ENCODE data around the gene ABCA9. TPM values are rescaled to one million over a fixed set of nuclear protein-coding genes. Genes with fewer than 3 reads are reported as not detected.

ABCA9 gene
- polyA plus RNA-seq (2013): 0.01 TPM in 2 replicates

DNA sequence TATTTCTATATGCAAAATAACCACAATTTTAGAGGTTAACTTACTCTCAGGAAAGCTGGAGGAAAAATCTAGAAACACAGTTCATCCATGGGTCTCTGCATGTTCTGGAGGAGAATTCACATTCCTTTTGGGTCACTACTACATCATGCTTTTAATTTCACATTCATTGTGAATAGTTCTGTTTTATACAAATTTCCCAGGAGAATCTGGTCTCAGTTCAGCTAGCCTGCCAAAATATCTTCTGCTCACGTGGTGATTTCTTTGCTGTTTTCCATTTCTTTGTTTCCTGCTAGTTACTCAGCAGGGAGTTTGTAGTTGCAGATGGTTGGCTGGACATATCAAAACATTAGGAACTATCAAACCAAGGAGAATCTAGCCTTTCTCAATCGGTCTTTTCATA, at the start of gene ABCA9:
TSS of gene ABCA9 (minus strand) at position 106 of the 400 bp plus-strand sequence. CDS start 9,801 bp downstream, outside the sequence.
- Histone ChIP-seq H3K9me3 (ENCODE audit: insufficient read depth, low read depth, low read length) (no peaks in the 10 kb centered on the region), H4K91ac (ENCODE audit: low read depth, low read length) (no peak within 1 kb of the TSS), H2AFZ (ENCODE audit: insufficient read depth, low read length, poor library complexity) (no peak within 1 kb of the TSS), H3K4me3 (ENCODE audit: low read depth, low read length) (no peak within 1 kb of the TSS), H3K4me2 (ENCODE audit: low read length) (no peak within 1 kb of the TSS), H3K23ac (ENCODE audit: low read length) (no peak within 1 kb of the TSS), H2BK120ac (ENCODE audit: insufficient read depth, low read length, poor library complexity) (no peak within 1 kb of the TSS), H3K27me3 (ENCODE audit: insufficient read depth, low read length) (no peaks in the 10 kb centered on the region), H3K27ac (ENCODE audit: low read depth, low read length) (no peak within 1 kb of the TSS), H4K8ac (ENCODE audit: low read depth, low read length) (no peak within 1 kb of the TSS), H2AK5ac (ENCODE audit: low read length) (no peak within 1 kb of the TSS), H3K4ac (ENCODE audit: low read depth, low read length) (no peak within 1 kb of the TSS), H3K4me1 (ENCODE audit: control insufficient read depth in 1 of 2, insufficient read depth in 2 of 2, low read length in 2 of 2) (no peaks in the 10 kb centered on the region), H2BK12ac (ENCODE audit: low read length) (no peak within 1 kb of the TSS), H3K14ac (ENCODE audit: low read length) (no peak within 1 kb of the TSS), H4K12ac (ENCODE audit: low read depth, low read length) (no peak within 1 kb of the TSS), H2BK5ac (ENCODE audit: low read depth, low read length, poor library complexity) (no peak within 1 kb of the TSS), H3K36me3 (ENCODE audit: control insufficient read depth in 1 of 2, insufficient read depth in 2 of 2, low read length in 2 of 2) (no peaks in the 10 kb centered on the region), H3K79me2 (ENCODE audit: control insufficient read depth, insufficient read depth, low read length, poor library complexity) (no peaks in the 10 kb centered on the region), H3K18ac (ENCODE audit: low read length) (no peak within 1 kb of the TSS), H3K79me1 (ENCODE audit: low read length) (no peaks in the 10 kb centered on the region), H3K9ac (ENCODE audit: low read length) (no peak within 1 kb of the TSS)
- no peak for DNase-seq
- WGBS (ENCODE audit: extremely low coverage, insufficient coverage, insufficient read length): no CpG with 5 or more reads among the region's 2 CpGs

GRCh38 chr17:69105907-69106730, 45.4 kb upstream of the ABCA9 start:
- H3K23ac ChIP-seq (ENCODE audit: low read length): no peak overlapping the region
- H4K12ac ChIP-seq (ENCODE audit: low read depth, low read length): no peak overlapping the region
- H2AFZ ChIP-seq (ENCODE audit: insufficient read depth, low read length, poor library complexity): no peak overlapping the region
- H3K27ac ChIP-seq (ENCODE audit: low read depth, low read length): no peak overlapping the region
- H3K4me3 ChIP-seq (ENCODE audit: low read depth, low read length): no peak overlapping the region
- H3K4ac ChIP-seq (ENCODE audit: low read depth, low read length): no peak overlapping the region
- no peak overlapping the region for H2AK5ac ChIP-seq (ENCODE audit: low read length)
- H4K8ac ChIP-seq (ENCODE audit: low read depth, low read length): no peak overlapping the region
- peak in 1 of 2 donors; percentile 5 for DNase-seq
- no peak overlapping the region for H3K9ac ChIP-seq (ENCODE audit: low read length)
- no peaks in the 10 kb centered on the region for H3K79me2 ChIP-seq (ENCODE audit: control insufficient read depth, insufficient read depth, low read length, poor library complexity)
- H3K36me3 ChIP-seq (ENCODE audit: control insufficient read depth in 1 of 2, insufficient read depth in 2 of 2, low read length in 2 of 2): no peaks in the 10 kb centered on the region
- no peaks in the 10 kb centered on the region for H3K27me3 ChIP-seq (ENCODE audit: insufficient read depth, low read length)
- no peak overlapping the region for H4K91ac ChIP-seq (ENCODE audit: low read depth, low read length)
- H3K4me1 ChIP-seq (ENCODE audit: control insufficient read depth in 1 of 2, insufficient read depth in 2 of 2, low read length in 2 of 2): no peaks in the 10 kb centered on the region
- no peak overlapping the region for H3K14ac ChIP-seq (ENCODE audit: low read length)
- H3K4me2 ChIP-seq (ENCODE audit: low read length): no peak overlapping the region
- no peak overlapping the region for H3K18ac ChIP-seq (ENCODE audit: low read length)
- H3K9me3 ChIP-seq (ENCODE audit: insufficient read depth, low read depth, low read length): no peaks in the 10 kb centered on the region
- no peak overlapping the region for H2BK12ac ChIP-seq (ENCODE audit: low read length)
- H2BK5ac ChIP-seq (ENCODE audit: low read depth, low read length, poor library complexity): no peak overlapping the region
- H2BK120ac ChIP-seq (ENCODE audit: insufficient read depth, low read length, poor library complexity): no peak overlapping the region
- WGBS (ENCODE audit: extremely low coverage, insufficient coverage, insufficient read length): no CpG with 5 or more reads among the region's 10 CpGs
- H3K79me1 ChIP-seq (ENCODE audit: low read length): no peaks in the 10 kb centered on the region

- no peaks in the 10 kb centered on the region for H3K79me1 ChIP-seq (ENCODE audit: low read length)
- no peak overlapping the region for H3K4ac ChIP-seq (ENCODE audit: low read depth, low read length)
- no peak overlapping the region for H2BK5ac ChIP-seq (ENCODE audit: low read depth, low read length, poor library complexity)
- H3K23ac ChIP-seq (ENCODE audit: low read length): no peak overlapping the region
- WGBS (ENCODE audit: extremely low coverage, insufficient coverage, insufficient read length): no CpG with 5 or more reads among the region's 9 CpGs
- no peak overlapping the region for H3K4me2 ChIP-seq (ENCODE audit: low read length)
- no peak overlapping the region for H3K14ac ChIP-seq (ENCODE audit: low read length)
- H4K8ac ChIP-seq (ENCODE audit: low read depth, low read length): no peak overlapping the region
- no peak overlapping the region for H3K27ac ChIP-seq (ENCODE audit: low read depth, low read length)
- no peaks in the 10 kb centered on the region for H3K36me3 ChIP-seq (ENCODE audit: control insufficient read depth in 1 of 2, insufficient read depth in 2 of 2, low read length in 2 of 2)
- H2AK5ac ChIP-seq (ENCODE audit: low read length): no peak overlapping the region
- no peaks in the 10 kb centered on the region for H3K9me3 ChIP-seq (ENCODE audit: insufficient read depth, low read depth, low read length)
- H2BK120ac ChIP-seq (ENCODE audit: insufficient read depth, low read length, poor library complexity): no peak overlapping the region
- peak overlapping the region; percentile 14 for H4K91ac ChIP-seq (ENCODE audit: low read depth, low read length)
- H3K27me3 ChIP-seq (ENCODE audit: insufficient read depth, low read length): no peaks in the 10 kb centered on the region
- H3K9ac ChIP-seq (ENCODE audit: low read length): no peak overlapping the region
- no peaks in the 10 kb centered on the region for H3K79me2 ChIP-seq (ENCODE audit: control insufficient read depth, insufficient read depth, low read length, poor library complexity)
- H2BK12ac ChIP-seq (ENCODE audit: low read length): no peak overlapping the region
- no peaks in the 10 kb centered on the region for H3K4me1 ChIP-seq (ENCODE audit: control insufficient read depth in 1 of 2, insufficient read depth in 2 of 2, low read length in 2 of 2)
- H4K12ac ChIP-seq (ENCODE audit: low read depth, low read length): no peak overlapping the region
- no peak overlapping the region for H3K4me3 ChIP-seq (ENCODE audit: low read depth, low read length)
- H2AFZ ChIP-seq (ENCODE audit: insufficient read depth, low read length, poor library complexity): no peak overlapping the region
- DNase-seq: peak; percentile 98
- H3K18ac ChIP-seq (ENCODE audit: low read length): no peak overlapping the region
These were observed 43.0 kb upstream of the ABCA9 start for GRCh38 chr17:69103557-69104233.

DNA sequence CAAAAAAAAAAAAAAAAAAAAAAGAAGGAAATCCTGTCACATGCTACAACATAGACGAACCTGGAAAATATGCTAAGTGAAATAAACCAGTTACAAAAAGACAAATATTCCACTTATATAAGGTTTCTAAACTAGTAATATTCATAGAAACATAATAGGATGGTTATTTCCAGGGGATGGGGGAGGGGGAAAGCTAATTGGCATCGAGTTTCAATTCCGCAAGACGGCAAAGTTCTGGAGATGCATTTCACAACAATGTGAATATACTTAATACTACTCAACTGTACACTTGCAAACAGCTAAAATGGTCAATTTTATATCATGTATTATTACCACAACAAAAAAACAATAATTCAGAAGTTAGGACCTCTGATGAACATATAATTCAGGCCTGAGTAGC, 37.9 kb upstream of the ABCA9 start:
- H3K36me3 ChIP-seq (ENCODE audit: control insufficient read depth in 1 of 2, insufficient read depth in 2 of 2, low read length in 2 of 2): no peaks in the 10 kb centered on the region
- no peak overlapping the region for H3K23ac ChIP-seq (ENCODE audit: low read length)
- H3K4me3 ChIP-seq (ENCODE audit: low read depth, low read length): no peak overlapping the region
- H3K4me2 ChIP-seq (ENCODE audit: low read length): no peak overlapping the region
- H2BK120ac ChIP-seq (ENCODE audit: insufficient read depth, low read length, poor library complexity): no peak overlapping the region
- no peak overlapping the region for H3K9ac ChIP-seq (ENCODE audit: low read length)
- no peaks in the 10 kb centered on the region for H3K27me3 ChIP-seq (ENCODE audit: insufficient read depth, low read length)
- H4K12ac ChIP-seq (ENCODE audit: low read depth, low read length): no peak overlapping the region
- no peak overlapping the region for H3K18ac ChIP-seq (ENCODE audit: low read length)
- no peak overlapping the region for H2AK5ac ChIP-seq (ENCODE audit: low read length)
- H2AFZ ChIP-seq (ENCODE audit: insufficient read depth, low read length, poor library complexity): no peak overlapping the region
- H3K27ac ChIP-seq (ENCODE audit: low read depth, low read length): no peak overlapping the region
- no peaks in the 10 kb centered on the region for H3K9me3 ChIP-seq (ENCODE audit: insufficient read depth, low read depth, low read length)
- H3K14ac ChIP-seq (ENCODE audit: low read length): no peak overlapping the region
- no CpG with 5 or more reads among the region's 4 CpGs for WGBS (ENCODE audit: extremely low coverage, insufficient coverage, insufficient read length)
- no peaks in the 10 kb centered on the region for H3K4me1 ChIP-seq (ENCODE audit: control insufficient read depth in 1 of 2, insufficient read depth in 2 of 2, low read length in 2 of 2)
- no peak overlapping the region for H4K91ac ChIP-seq (ENCODE audit: low read depth, low read length)
- no peaks in the 10 kb centered on the region for H3K79me1 ChIP-seq (ENCODE audit: low read length)
- no peak overlapping the region for H4K8ac ChIP-seq (ENCODE audit: low read depth, low read length)
- no peak overlapping the region for H3K4ac ChIP-seq (ENCODE audit: low read depth, low read length)
- no peak for DNase-seq
- H3K79me2 ChIP-seq (ENCODE audit: control insufficient read depth, insufficient read depth, low read length, poor library complexity): no peaks in the 10 kb centered on the region
- no peak overlapping the region for H2BK5ac ChIP-seq (ENCODE audit: low read depth, low read length, poor library complexity)
- no peak overlapping the region for H2BK12ac ChIP-seq (ENCODE audit: low read length)
